Measurements from ENCODE around the gene CIAO2A.

The CIAO2A gene

GRCh38 chr15:64137226-64137833, 43.7 kb upstream of the CIAO2A start:
- H3K27me3 ChIP-seq (ENCODE audit: insufficient read depth, low read depth): no peaks in the 10 kb centered on the region
- no peak overlapping the region for H3K4me3 ChIP-seq (IDR thresholded peaks at IDR 0.05; ENCODE audit: insufficient read depth, low read depth, low read length)
- H3K36me3 ChIP-seq (ENCODE audit: insufficient read depth): no peaks in the 10 kb centered on the region
- TF ChIP-seq, protein P1, sequence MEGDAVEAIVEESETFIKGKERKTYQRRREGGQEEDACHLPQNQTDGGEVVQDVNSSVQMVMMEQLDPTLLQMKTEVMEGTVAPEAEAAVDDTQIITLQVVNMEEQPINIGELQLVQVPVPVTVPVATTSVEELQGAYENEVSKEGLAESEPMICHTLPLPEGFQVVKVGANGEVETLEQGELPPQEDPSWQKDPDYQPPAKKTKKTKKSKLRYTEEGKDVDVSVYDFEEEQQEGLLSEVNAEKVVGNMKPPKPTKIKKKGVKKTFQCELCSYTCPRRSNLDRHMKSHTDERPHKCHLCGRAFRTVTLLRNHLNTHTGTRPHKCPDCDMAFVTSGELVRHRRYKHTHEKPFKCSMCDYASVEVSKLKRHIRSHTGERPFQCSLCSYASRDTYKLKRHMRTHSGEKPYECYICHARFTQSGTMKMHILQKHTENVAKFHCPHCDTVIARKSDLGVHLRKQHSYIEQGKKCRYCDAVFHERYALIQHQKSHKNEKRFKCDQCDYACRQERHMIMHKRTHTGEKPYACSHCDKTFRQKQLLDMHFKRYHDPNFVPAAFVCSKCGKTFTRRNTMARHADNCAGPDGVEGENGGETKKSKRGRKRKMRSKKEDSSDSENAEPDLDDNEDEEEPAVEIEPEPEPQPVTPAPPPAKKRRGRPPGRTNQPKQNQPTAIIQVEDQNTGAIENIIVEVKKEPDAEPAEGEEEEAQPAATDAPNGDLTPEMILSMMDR (conservative IDR thresholded peaks at IDR 0.05; ENCODE audit: low read depth, low read length): no peak
- H3K4me2 ChIP-seq: no peak overlapping the region
- no peaks in the 10 kb centered on the region for H3K4me1 ChIP-seq (ENCODE audit: low read depth, poor library complexity, severe bottlenecking)
- H2AFZ ChIP-seq (ENCODE audit: low read depth): no peak overlapping the region
- H3K27ac ChIP-seq: no peak overlapping the region
- H4K20me1 ChIP-seq (ENCODE audit: insufficient read depth): no peaks in the 10 kb centered on the region
- H3K9ac ChIP-seq: no peak overlapping the region
- H3K79me2 ChIP-seq (ENCODE audit: insufficient read depth, low read depth): no peaks in the 10 kb centered on the region

- no peak overlapping the region for H2AFZ ChIP-seq (ENCODE audit: low read depth)
- no peak overlapping the region for H3K4me2 ChIP-seq
- H3K4me3 ChIP-seq (IDR thresholded peaks at IDR 0.05; ENCODE audit: insufficient read depth, low read depth, low read length): no peak overlapping the region
- H3K9ac ChIP-seq: no peak overlapping the region
- H3K79me2 ChIP-seq (ENCODE audit: insufficient read depth, low read depth): no peaks in the 10 kb centered on the region
- H3K27me3 ChIP-seq (ENCODE audit: insufficient read depth, low read depth): no peaks in the 10 kb centered on the region
- H3K36me3 ChIP-seq (ENCODE audit: insufficient read depth): no peaks in the 10 kb centered on the region
- H4K20me1 ChIP-seq (ENCODE audit: insufficient read depth): no peaks in the 10 kb centered on the region
- H3K27ac ChIP-seq: no peak overlapping the region
- H3K4me1 ChIP-seq (ENCODE audit: low read depth, poor library complexity, severe bottlenecking): no peaks in the 10 kb centered on the region
- TF ChIP-seq, protein P1 (conservative IDR thresholded peaks at IDR 0.05; ENCODE audit: low read depth, low read length): no peak
These were observed 42.7 kb upstream of the CIAO2A start for GRCh38 chr15:64136347-64136746.

- Histone ChIP-seq H3K27ac (no peak overlapping the region), H2AFZ (ENCODE audit: low read depth) (no peak overlapping the region), H3K9ac (no peak overlapping the region), H3K79me2 (ENCODE audit: insufficient read depth, low read depth) (no peaks in the 10 kb centered on the region), H3K36me3 (ENCODE audit: insufficient read depth) (no peaks in the 10 kb centered on the region), H3K4me3 (IDR thresholded peaks at IDR 0.05; ENCODE audit: insufficient read depth, low read depth, low read length) (no peak overlapping the region), H4K20me1 (ENCODE audit: insufficient read depth) (no peaks in the 10 kb centered on the region), H3K4me1 (ENCODE audit: low read depth, poor library complexity, severe bottlenecking) (no peaks in the 10 kb centered on the region), H3K4me2 (no peak overlapping the region), H3K27me3 (ENCODE audit: insufficient read depth, low read depth) (no peaks in the 10 kb centered on the region)
- TF ChIP-seq, protein P1 (conservative IDR thresholded peaks at IDR 0.05; ENCODE audit: low read depth, low read length): no peak
These were observed 40.7 kb upstream of the CIAO2A start for GRCh38 chr15:64134345-64134829.

GRCh38 chr15:64133623-64134344, 40.1 kb upstream of the CIAO2A start:
- Histone ChIP-seq H3K79me2 (ENCODE audit: insufficient read depth, low read depth) (no peaks in the 10 kb centered on the region), H3K4me1 (ENCODE audit: low read depth, poor library complexity, severe bottlenecking) (no peaks in the 10 kb centered on the region), H3K4me2 (no peak overlapping the region), H3K9ac (no peak overlapping the region), H3K36me3 (ENCODE audit: insufficient read depth) (no peaks in the 10 kb centered on the region), H4K20me1 (ENCODE audit: insufficient read depth) (no peaks in the 10 kb centered on the region), H2AFZ (ENCODE audit: low read depth) (no peak overlapping the region), H3K27me3 (ENCODE audit: insufficient read depth, low read depth) (no peaks in the 10 kb centered on the region), H3K4me3 (IDR thresholded peaks at IDR 0.05; ENCODE audit: insufficient read depth, low read depth, low read length) (no peak overlapping the region), H3K27ac (no peak overlapping the region)
- TF ChIP-seq, protein P1 (conservative IDR thresholded peaks at IDR 0.05; ENCODE audit: low read depth, low read length): no peak

Data from KMS-11 (cell line).